GM15510 (cell line): ENCODE measurements around the gene MME.

ENCODE experiments used
- POLR2A ChIP-seq: IDR thresholded peaks from 3 replicates; pipeline ENCODE4 v1.6.1; 2011; ENCODE audit warnings: borderline replicate concordance; ENCODE audit not compliant: insufficient read length; ENCODE audit errors: extremely low read depth

Gene MME

DNA sequence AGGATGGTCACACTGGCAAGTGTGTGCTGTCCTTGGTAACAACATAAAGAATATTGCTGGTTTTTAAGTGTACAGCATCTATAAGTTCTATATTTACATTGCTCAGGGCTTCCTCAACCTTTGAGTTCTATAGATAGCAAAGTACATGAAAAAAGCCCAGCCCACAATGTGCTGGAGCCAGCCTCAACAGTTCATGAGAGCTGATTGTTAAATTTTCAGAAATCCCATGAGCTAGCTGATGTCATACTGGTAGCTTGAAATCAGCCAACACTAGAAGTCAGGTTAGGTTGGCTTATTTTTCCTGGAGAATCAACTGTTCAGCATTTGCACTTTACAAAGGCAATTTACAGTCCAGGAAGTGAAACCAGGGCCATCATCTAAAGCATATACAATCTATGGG lies 110.6 kb downstream of the MME start:
- no peak for TF ChIP-seq POLR2A

DNA sequence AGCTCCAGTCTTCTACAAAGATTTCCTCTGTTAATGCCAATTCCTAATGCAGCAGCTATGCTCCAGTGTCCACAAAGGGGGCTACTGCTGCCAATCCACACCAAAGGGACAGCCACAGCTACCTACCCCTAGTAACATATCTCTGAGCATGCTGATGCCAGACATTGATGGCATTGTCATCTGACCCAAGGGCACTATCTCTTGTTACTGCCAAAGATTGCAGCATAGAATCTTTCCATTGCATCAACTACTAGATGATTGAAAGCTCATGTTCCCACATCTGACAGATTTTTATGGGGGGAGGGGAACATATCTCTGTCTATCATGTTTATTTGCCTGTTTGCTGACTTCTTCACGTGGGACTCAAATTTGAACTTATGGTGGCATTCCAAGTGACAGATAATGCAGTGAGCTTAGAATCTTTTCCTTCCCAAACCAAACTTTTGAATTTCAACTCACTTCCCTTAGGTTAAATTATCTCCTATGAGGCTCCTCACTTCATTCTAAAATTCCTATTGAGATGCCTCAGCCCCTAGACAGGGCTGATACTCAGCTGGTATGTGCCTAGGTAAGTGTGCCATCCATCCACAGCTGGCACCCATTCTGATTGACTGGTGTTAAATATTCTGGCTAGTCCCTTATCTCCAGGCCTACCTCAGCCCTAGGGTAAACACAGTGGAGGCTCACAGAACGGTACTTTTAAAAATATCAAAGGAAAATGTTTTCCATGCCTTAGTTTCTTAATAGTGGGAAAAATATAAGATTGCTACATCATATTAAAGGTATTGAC lies 113.0 kb downstream of the MME start:
- no peak for TF ChIP-seq POLR2A

DNA sequence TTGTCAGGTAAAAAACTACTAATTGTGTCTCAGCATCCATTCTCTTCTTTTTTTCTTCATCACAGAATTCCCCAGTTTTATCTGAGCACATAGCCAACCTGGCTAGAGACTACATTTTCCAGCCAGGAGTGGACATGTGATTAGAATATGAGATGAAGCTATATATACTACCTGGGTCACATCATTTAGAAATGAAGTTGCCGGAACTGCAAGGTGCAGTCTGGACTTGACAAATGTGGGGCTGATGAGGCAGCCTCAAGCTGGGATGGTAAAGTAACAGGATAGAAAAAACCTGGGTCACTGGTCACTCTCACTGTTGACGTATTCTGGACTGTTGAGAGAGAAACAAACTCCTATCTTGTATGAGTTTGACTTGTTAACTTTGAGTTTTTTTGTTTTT lies 113.7 kb downstream of the MME start:
- TF ChIP-seq POLR2A, result no peak

DNA sequence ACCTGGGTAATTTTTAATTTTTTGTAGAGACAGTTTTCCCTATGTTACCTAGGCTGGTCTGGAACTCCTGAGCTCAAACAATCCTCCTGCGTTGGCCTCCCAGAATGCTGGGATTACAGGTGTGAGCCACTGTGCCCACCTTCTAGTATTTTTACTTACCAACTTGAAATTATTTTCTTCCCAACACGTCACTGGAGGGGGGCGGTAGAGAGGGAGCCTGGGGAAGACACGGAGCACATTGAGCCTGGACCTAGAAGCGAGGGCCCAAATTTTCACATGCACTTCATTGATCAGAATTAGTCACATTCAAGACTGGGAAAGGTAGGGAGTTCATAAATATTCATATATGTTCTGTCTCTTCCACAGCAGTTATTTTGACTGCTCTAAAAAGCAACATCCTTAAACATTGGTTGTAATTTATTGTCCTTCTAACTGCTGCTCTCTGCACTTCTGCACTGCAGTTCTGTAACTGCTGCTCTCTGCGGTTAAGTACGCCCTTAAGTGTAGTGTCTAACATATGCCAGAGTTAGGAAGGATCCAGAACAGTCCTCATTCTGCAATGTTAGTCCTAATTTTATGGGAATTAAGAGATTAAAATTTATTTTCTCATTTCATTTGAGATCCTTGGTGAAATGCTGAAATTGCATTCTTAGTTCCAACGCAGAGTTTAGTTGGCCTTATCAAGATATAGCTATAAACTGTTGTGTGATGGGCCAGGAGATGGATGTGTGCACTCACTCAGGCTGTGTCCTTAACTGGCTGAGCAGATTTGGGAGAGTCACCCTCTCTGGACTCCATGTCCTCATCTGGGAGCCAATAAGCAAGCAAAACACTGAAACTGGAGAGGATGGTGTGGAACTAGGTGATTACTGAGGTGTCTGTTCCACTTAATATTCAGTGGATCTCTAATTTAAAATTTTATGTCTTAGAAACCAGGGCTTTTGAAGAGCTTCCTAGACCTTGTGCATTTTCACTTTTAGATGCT lies 115.1 kb downstream of the MME start:
- no peak for TF ChIP-seq POLR2A

DNA sequence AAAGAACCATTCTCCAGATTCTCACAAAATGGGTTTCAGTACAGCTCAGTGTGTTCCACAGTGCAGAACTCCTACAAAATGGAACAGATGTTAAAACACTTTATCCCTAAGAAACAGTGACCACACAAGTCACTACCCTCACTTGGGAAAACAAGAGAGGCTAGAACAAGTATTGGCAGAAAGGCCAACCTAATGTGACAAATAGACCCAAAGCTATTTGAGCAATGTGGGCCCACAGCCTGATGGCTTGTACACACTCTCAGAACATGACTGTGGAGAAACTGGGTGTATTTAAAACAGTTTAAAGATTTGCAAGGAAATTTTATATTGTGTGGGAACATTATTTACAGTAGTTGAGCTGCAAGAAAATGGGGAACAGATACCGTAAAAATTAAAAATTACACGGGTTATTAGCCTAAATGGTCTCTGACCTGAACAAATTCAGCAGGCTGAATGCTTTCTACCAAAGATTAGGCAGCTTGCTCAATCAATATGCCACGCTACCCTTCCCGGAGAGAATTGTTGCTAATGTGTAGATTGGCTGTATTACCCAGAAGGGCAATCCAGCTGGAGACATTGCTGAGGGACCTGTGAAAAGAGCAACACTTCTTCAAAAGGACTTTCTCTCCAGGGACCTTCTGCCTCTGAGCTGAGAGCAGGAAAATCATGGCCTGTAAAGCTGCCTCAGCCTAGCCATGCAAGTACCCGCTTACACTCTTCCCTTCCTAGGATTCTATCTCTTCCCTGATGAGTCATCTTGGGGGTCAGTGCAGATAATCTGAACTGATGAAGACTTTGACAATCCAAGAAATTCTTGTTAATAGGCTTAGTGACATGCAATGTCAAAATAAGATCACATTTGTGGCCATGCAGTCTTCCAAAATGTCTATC lies 116.3 kb downstream of the MME start:
- TF ChIP-seq POLR2A, result no peak

DNA sequence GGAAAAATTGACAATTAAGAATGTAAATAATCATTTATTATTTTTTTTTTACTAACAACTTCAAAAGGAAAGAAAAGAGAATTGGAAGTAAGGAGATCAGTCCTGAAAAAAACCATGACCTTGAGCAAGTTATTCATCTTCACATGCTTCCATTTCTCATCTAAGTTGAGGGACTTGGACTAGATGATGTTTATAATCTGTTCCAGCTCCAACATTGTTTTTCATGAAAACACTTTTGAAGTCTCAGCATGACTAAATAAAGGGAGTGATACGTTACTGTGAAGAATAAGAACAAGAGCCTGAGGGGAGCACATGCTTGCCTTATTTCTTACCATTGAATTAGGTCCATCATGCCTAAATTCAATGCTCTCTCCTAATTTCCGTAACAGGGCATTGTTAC lies 117.7 kb downstream of the MME start:
- no peak for TF ChIP-seq POLR2A

DNA sequence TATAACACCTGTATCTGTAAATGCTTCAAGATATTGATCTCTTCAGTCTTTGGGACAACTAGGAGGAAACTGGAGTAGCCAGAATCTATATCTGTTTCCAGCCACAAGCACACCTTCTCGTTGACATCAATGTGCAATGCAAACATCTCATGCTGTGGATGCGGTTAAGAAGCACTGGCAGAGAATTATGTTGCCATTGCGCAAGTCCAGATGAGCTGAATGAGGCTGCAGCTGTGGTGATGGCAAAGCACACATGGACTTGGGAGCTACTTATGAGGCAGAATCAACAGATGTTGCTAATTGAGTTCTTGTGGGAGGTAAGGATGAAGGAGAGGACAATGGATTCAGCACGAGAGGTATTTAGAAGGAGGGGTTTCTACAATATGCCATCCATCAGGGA lies 122.5 kb downstream of the MME start:
- TF ChIP-seq POLR2A, result no peak

DNA sequence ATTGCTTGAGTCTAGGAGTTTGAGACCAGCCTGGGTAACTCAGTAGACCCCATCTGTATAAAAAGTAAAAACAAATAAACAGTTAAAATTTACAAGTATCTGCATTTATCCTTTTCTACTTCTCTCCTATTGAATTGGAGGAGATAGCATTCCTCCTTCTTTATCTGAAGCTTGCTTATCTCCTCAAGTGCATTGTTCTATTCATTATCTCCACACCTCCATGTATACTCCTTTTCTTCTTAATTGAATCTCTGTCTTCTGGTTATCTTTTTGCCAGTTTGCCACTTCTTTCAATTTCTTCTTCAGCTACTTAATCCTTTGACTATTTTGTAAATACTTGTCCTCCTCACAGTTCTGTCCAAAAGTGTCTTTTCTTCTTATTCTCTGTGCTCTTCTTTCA lies 124.7 kb downstream of the MME start:
- no peak for TF ChIP-seq POLR2A

DNA sequence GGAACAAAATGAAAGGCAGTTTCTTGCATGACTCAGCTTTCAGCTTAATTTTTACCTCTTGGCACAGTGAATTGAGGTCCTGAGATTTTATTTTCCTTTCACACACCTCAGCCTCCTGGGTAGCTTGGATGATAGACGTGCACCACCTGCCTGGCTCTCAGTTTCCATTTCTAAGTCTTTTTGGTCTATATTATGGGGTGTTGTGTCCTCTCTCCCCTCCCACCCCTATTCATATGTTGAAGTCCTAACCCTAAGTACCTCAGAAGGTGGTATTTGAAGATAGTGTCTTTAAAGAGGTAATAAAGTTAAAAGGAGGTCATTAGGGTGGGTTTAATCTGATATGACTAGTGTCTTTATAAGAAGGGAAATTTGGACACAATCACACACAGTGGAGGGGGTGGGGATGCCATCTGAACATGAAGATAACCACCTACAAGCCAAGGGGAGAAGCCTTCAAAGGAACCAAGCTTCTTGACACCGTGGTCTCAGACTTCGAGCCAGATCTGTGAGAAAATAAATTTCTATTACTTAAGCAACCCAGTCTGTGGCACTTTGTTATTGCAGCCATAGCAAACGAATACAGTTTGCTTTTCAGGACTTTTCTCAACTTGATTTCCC lies 128.2 kb downstream of the MME start:
- no peak for TF ChIP-seq POLR2A

DNA sequence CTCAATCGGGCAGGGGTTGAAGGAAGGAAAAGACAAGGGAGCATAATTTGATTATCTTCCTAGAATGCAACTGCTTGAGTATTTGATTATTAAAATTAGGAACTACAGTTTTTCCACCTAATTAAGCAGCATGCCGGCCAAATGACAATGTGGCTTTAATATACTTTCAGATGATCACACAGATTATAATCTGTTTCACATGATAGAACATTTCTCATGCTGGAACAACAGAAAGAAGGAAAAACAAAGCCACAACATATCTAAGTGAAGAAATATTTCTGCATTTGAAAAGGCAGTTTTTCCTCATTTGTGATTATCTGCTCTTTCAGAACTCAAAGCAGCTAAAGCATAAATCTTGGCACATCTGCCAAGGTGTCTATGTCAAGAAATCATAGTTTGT lies 130.6 kb downstream of the MME start:
- no peak for TF ChIP-seq POLR2A

DNA sequence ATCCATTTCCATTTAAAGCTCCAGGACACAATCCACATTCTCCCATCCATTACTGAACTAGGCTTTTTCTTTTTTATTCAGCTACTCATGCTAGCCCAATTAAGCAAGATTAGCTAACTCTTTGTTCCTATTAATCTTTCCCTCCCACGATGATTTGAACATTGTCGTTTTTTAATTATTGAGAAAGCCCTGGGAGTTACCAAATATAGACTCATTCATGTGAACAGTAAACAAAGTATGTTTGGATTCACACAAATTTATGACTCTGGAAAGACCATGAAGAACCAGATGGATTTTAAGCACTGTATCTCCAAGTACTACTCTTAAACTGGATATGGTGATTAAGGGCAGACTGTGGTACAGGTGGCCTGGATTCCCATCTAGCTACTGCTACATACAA lies 131.1 kb downstream of the MME start:
- no peak for TF ChIP-seq POLR2A

DNA sequence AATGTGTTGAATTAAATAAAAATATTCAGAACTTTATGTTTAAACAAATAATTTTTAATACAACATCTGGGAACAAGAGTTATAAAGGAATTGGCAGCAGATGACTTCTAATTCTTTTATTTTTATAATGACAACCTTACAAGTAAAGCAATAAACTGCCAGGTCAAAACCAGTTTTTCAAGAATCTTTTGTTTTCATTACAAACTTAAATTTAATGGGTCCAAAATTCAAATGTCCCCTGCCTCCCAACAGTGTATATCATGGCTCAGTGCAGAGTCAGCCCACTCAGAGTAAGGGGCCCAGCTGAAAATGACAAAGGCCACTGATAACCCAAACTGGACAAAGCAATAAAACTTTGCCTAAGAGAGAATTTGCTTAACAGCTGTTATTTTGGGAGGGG lies 131.8 kb downstream of the MME start:
- TF ChIP-seq POLR2A, result no peak

DNA sequence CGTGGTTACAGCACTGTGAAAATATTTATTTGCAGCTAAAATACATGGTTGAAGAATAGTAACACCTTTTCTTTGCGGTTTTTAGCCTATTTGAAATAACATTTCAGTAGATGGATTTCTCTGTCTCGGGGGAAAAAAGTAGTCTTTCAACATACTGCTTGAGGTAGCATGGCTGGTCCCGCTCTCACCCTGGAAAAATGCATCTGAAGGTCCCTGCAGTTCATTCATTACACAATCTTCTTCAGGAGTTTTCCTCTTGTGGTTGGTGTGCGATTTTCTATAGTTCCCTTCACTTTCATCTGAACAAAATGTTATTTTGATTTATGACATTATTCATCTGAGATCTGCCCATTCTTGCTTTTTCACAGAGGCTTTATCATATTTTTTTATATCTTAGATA lies 137.5 kb downstream of the MME start:
- TF ChIP-seq POLR2A, result no peak

DNA sequence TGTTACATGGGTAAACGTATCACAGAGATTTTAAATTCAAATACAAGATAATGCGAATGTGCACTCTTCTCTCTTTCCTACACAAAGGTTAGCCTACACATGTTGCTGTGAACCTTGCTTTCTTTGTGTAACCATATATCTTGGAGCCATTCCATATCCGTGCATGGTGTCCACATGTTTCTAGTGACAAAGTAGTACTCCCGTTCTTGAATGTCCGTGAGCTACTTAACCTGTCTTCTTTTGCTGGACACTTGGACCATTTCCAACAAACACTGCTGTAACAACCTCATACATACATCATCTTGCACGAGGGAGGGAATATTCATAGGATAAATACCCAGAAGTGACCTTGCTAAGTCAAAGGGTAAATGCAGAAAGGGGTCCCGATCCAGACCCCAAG lies 138.3 kb downstream of the MME start:
- TF ChIP-seq POLR2A, result no peak
